ENCODE measurements around the gene DGKI. TPM values are rescaled to one million over a fixed set of nuclear protein-coding genes. Genes with fewer than 3 reads are reported as not detected.
A peak's percentile ranks its signal among the peaks of the same experiment; 100 is the strongest.

Gene DGKI
- polyA plus RNA-seq, 4 donors = 0.35 to 0.54 TPM; not detected in 2

- Histone ChIP-seq H3K27ac (ENCODE audit: low read depth in 1 of 3, low read length in 2 of 3) (peak overlapping the region in 1 of 3 donors; percentile 32), H3K9me3 (ENCODE audit: control insufficient read depth in 2 of 2, insufficient read depth in 1 of 2, low read depth in 1 of 2, low read length in 1 of 2) (no peaks in the 10 kb centered on the region), H3K4me3 (ENCODE audit: low read depth in 1 of 3, low read length in 3 of 3) (peak overlapping the region in 1 of 3 donors; percentile 44), H3K4me1 (ENCODE audit: control insufficient read depth in 3 of 3, insufficient read depth in 2 of 3, low read depth in 1 of 3, low read length in 2 of 3) (no peaks in the 10 kb centered on the region), H3K27me3 (ENCODE audit: control insufficient read depth in 3 of 3, insufficient read depth in 3 of 3, low read length in 3 of 3) (no peaks in the 10 kb centered on the region), H3K36me3 (ENCODE audit: control insufficient read depth in 3 of 3, insufficient read depth in 2 of 3, low read depth in 1 of 3, low read length in 3 of 3) (no peaks in the 10 kb centered on the region)
- no peak for FAIRE-seq
- 65 to 86% (median 70%) methylated on average over 3 of the region's 3 CpGs for WGBS, 3 donors
- peak in 1 of 2 donors; percentile 5 for DNase-seq
Observed at GRCh38 chr7:137342265-137342664, 504.5 kb downstream of the DGKI start.

- 47 to 60% (median 53%) methylated on average over 2 of the region's 2 CpGs for WGBS, 3 donors
- DNase-seq (no peak), FAIRE-seq (no peak)
- Histone ChIP-seq H3K27me3 (ENCODE audit: control insufficient read depth in 3 of 3, insufficient read depth in 3 of 3, low read length in 3 of 3) (no peaks in the 10 kb centered on the region), H3K4me3 (ENCODE audit: low read depth in 1 of 3, low read length in 3 of 3) (no peak overlapping the region), H3K9me3 (ENCODE audit: control insufficient read depth in 2 of 2, insufficient read depth in 1 of 2, low read depth in 1 of 2, low read length in 1 of 2) (peaks cover 0 to 2% of the 10 kb centered on the region in 2 donors), H3K27ac (ENCODE audit: low read depth in 1 of 3, low read length in 2 of 3) (no peak overlapping the region), H3K4me1 (ENCODE audit: control insufficient read depth in 3 of 3, insufficient read depth in 2 of 3, low read depth in 1 of 3, low read length in 2 of 3) (no peaks in the 10 kb centered on the region), H3K36me3 (ENCODE audit: control insufficient read depth in 3 of 3, insufficient read depth in 2 of 3, low read depth in 1 of 3, low read length in 3 of 3) (no peaks in the 10 kb centered on the region)
Observed at GRCh38 chr7:137337902-137338301, 508.9 kb downstream of the DGKI start.

DNA sequence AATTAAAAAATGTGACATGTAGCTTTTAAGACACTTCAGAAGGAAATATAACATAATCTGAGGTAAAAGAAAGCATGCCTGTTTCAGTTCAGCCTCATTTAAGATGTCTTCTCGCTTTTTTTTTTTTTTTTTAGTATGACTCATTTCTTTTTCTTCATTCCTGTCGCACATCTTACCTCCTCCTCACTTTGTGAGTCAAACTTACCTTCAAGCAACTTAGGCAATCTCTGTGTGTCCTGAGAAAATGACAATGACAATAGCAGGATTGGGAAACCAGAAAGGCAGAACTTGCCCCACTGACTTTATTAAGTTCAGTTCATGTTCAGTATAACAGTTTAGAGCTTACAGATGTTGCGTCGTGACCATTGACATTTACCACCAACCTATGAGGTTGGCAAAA, 511.0 kb downstream of the DGKI start:
- no peaks in the 10 kb centered on the region for H3K4me1 ChIP-seq (ENCODE audit: control insufficient read depth in 3 of 3, insufficient read depth in 2 of 3, low read depth in 1 of 3, low read length in 2 of 3)
- no peaks in the 10 kb centered on the region for H3K36me3 ChIP-seq (ENCODE audit: control insufficient read depth in 3 of 3, insufficient read depth in 2 of 3, low read depth in 1 of 3, low read length in 3 of 3)
- no peak overlapping the region for H3K4me3 ChIP-seq (ENCODE audit: low read depth in 1 of 3, low read length in 3 of 3)
- FAIRE-seq = no peak
- no peaks in the 10 kb centered on the region for H3K27me3 ChIP-seq (ENCODE audit: control insufficient read depth in 3 of 3, insufficient read depth in 3 of 3, low read length in 3 of 3)
- no peak overlapping the region for H3K27ac ChIP-seq (ENCODE audit: low read depth in 1 of 3, low read length in 2 of 3)
- WGBS, 3 donors = 81 to 88% (median 83%) methylated on average over 4 of the region's 4 CpGs
- no peak for DNase-seq
- peaks cover 0 to 3% of the 10 kb centered on the region in 2 donors for H3K9me3 ChIP-seq (ENCODE audit: control insufficient read depth in 2 of 2, insufficient read depth in 1 of 2, low read depth in 1 of 2, low read length in 1 of 2)

GRCh38 chr7:137331378-137331777, 515.4 kb downstream of the DGKI start:
- FAIRE-seq (no peak), DNase-seq (no peak)
- H3K27me3 ChIP-seq (ENCODE audit: control insufficient read depth in 3 of 3, insufficient read depth in 3 of 3, low read length in 3 of 3) = no peaks in the 10 kb centered on the region
- H3K4me3 ChIP-seq (ENCODE audit: low read depth in 1 of 3, low read length in 3 of 3) = no peak overlapping the region
- 56 to 71% (median 64%) methylated on average over 8 of the region's 8 CpGs for WGBS, 3 donors
- H3K36me3 ChIP-seq (ENCODE audit: control insufficient read depth in 3 of 3, insufficient read depth in 2 of 3, low read depth in 1 of 3, low read length in 3 of 3) = no peaks in the 10 kb centered on the region
- H3K4me1 ChIP-seq (ENCODE audit: control insufficient read depth in 3 of 3, insufficient read depth in 2 of 3, low read depth in 1 of 3, low read length in 2 of 3) = no peaks in the 10 kb centered on the region
- H3K27ac ChIP-seq (ENCODE audit: low read depth in 1 of 3, low read length in 2 of 3) = no peak overlapping the region
- peaks cover 0 to 3% of the 10 kb centered on the region in 2 donors for H3K9me3 ChIP-seq (ENCODE audit: control insufficient read depth in 2 of 2, insufficient read depth in 1 of 2, low read depth in 1 of 2, low read length in 1 of 2)

Other genes with a start within 250 kb of the DGKI start
- gene CREB3L2, start 155.1 kb upstream of the DGKI start, polyA plus RNA-seq = 10 to 100 TPM in 3 of 4 donors, 1 to 10 TPM in 1; 8.9 to 52.5 (median 11.3) TPM
- 10 to 100 TPM in 1 of 4 donors, not detected in 3; 24.9 TPM for gene AKR1D1, start 229.5 kb upstream of the DGKI start, polyA plus RNA-seq